Pancreas (tissue), 10 donors: Measurements from ENCODE around the gene ISLR. TPM values are rescaled to one million over a fixed set of nuclear protein-coding genes. Genes with fewer than 3 reads are reported as not detected.

Source experiments
- ATAC-seq, 4 donors: fragments of 200-7000 bp; cut with Tn5 transposase; one replicate each; pipeline versions ENCODE4 v1.8.0 to v1.9.1; 2020; ENCODE audit warnings: mild to moderate bottlenecking in 4 of 4, moderate library complexity in 4 of 4
- DNase-seq, 6 donors: peaks; one replicate each; pipeline ENCODE4 v3.0.0-alpha.2; 2020
- FAIRE-seq: peaks from 2 replicates; lab custom pipeline; 2012; peaks lifted over from hg19 to GRCh38; lab: Jason Lieb, UNC
- H3K27ac ChIP-seq, 4 donors: fragments of 200-600 bp; sonication (generic); 1 replicate in 3 of 4; 2 replicates in 1 of 4; pipeline versions ENCODE4 v1.5.0 to v1.8.0; 2020
- H3K27me3 ChIP-seq, 4 donors: fragments of 200-600 bp; one replicate each; pipeline ENCODE4 v1.8.0; 2021
- H3K36me3 ChIP-seq, 3 donors: fragments of 200-600 bp; sonication (generic) in 1 of 3; one replicate each; pipeline versions ENCODE4 v1.5.0 to v1.8.0; 2020 to 2021
- H3K4me1 ChIP-seq, 3 donors: fragments of 200-600 bp; one replicate each; pipeline ENCODE4 v1.8.0; 2021
- H3K4me3 ChIP-seq, 4 donors: fragments of 200-600 bp; sonication (generic) in 2 of 4; one replicate each; pipeline versions ENCODE4 v1.5.0 to v1.8.0; 2020 to 2021
- H3K9me3 ChIP-seq, 4 donors: fragments of 200-600 bp; one replicate each; pipeline ENCODE4 v1.8.0; 2021
- CTCF ChIP-seq, 4 donors: fragments of 200-600 bp; sonication (generic) in 3 of 4; IDR thresholded peaks; one replicate each; pipeline versions ENCODE4 v1.5.0 to v1.8.0; 2021; ENCODE audit warnings: antibody characterized with exemption in 4 of 4
- WGBS, 2 donors: extraction: QIAGEN DNeasy Blood & Tissue Kit; methylation state at CpG; one replicate each; pipeline ENCODE4 v1.1.7; 2013; 5-methylcytosine and 5-hydroxymethylcytosine counted together
- intact Hi-C, 3 donors: fragments of 100-400 bp; cut with DNase I; formaldehyde crosslinking; loops; one replicate each; pipeline versions ENCODE4 v1.11.1 to v1.14.2; 2022
- polyA plus RNA-seq, 2 donors: library from polyadenylated mRNA; stranded (reverse); fragments of 200-250 nt; gene quantifications; one replicate each; pipeline ENCODE4 v1.2.3, GENCODE V29; 2013
- total RNA-seq, 6 donors: library from RNA; stranded (reverse); fragmentation: NEBNext Ultra II Directional in 4 of 6; extraction: Animal tissue kit (Norgen Biotek cat#: 25700) in 4 of 6; gene quantifications; one replicate each; pipeline versions ENCODE4 v1.2.1 to v1.2.4, GENCODE V29; 2021 to 2023
- donor health status: healthy with polysubstance abuse.
- donor health status: DM: no; HTN: no; CAD: no; lungs with moderate emphysema.
- donor health status: DM: no; HTN: no; CAD: no.
- donor health status: control.
- donor health status: control.
- donor health status: Bipolar disorder and iron deficiency.
- donor health status: DM: yes; HTN: yes; CAD: no.
- donor health status: DM: no; HTN: no; CAD: no.
- donor health status: DM: no; HTN: no; CAD: no.
- donor health status: DM: yes; HTN: yes; CAD: no.

Gene ISLR
- total RNA-seq (10 to 100 TPM in 1 of 6 donors, 1 to 10 TPM in 5; 1.5 to 29.4 (median 3.2) TPM), polyA plus RNA-seq (1 to 10 TPM; 3.1 to 3.6 TPM)

GRCh38 chr15:74173380-74174218 lies at the start of gene ISLR:
Gene ISLR (plus strand): TSS chr15:74173710. CDS start chr15:74174859, 1,149 bp downstream.
- Histone ChIP-seq H3K9me3 (no peaks in the 10 kb centered on the region), H3K4me1 (no peaks in the 10 kb centered on the region), H3K4me3 (no peak within 1 kb of the TSS), H3K36me3 (no peaks in the 10 kb centered on the region), H3K27me3 (no peaks in the 10 kb centered on the region), H3K27ac (peak within 1 kb of the TSS in 1 of 4 donors; percentile 46)
- ATAC-seq, result peak in 3 of 4 donors; percentile 31 to 46 (median 34)
- no peak for TF ChIP-seq CTCF (IDR thresholded peaks at IDR 0.05)
- no peak for FAIRE-seq
- peak in 2 of 6 donors; percentile 48 to 56 for DNase-seq
- intact Hi-C loops, result no loop called here
- WGBS, 2 donors, result 57 to 66% methylated on average over 19 to 20 of the region's 20 CpGs

- 52 to 58% methylated on average over 3 of the region's 3 CpGs for WGBS, 2 donors
- no peak for ATAC-seq
- Histone ChIP-seq H3K9me3 (no peaks in the 10 kb centered on the region), H3K4me1 (peaks cover 0 to 7% (median 4%) of the 10 kb centered on the region in 3 donors), H3K27me3 (peaks cover 0 to 8% (median 4%) of the 10 kb centered on the region in 4 donors), H3K27ac (no peak overlapping the region), H3K4me3 (no peak overlapping the region), H3K36me3 (no peaks in the 10 kb centered on the region)
- DNase-seq, result no peak
- intact Hi-C loops, result loop anchor here (5.0 to 10.0 kb wide), 3 partner anchors 183 to 198 kb away; no protein-coding TSS in a partner anchor
- no peak for TF ChIP-seq CTCF (IDR thresholded peaks at IDR 0.05)
- no peak for FAIRE-seq
Observed at GRCh38 chr15:74124196-74124595, 49.3 kb upstream of the ISLR start.

GRCh38 chr15:74124759-74125158 lies 48.8 kb upstream of the ISLR start:
- intact Hi-C loops, result loop anchor here (5.0 to 10.0 kb wide), 3 partner anchors 183 to 198 kb away; no protein-coding TSS in a partner anchor
- no peak overlapping the region for H3K27ac ChIP-seq
- peaks cover 0 to 7% (median 4%) of the 10 kb centered on the region in 3 donors for H3K4me1 ChIP-seq
- FAIRE-seq, result no peak
- no peak for TF ChIP-seq CTCF (IDR thresholded peaks at IDR 0.05)
- peaks cover 0 to 8% (median 4%) of the 10 kb centered on the region in 4 donors for H3K27me3 ChIP-seq
- no peak for ATAC-seq
- 38 to 47% methylated on average over 7 of the region's 7 CpGs for WGBS, 2 donors
- H3K9me3 ChIP-seq, result no peaks in the 10 kb centered on the region
- no peaks in the 10 kb centered on the region for H3K36me3 ChIP-seq
- H3K4me3 ChIP-seq, result no peak overlapping the region
- DNase-seq, result no peak

- Histone ChIP-seq H3K4me3 (peak overlapping the region in 1 of 4 donors; percentile 36), H3K9me3 (no peaks in the 10 kb centered on the region), H3K4me1 (peaks cover 0 to 7% (median 4%) of the 10 kb centered on the region in 3 donors), H3K27me3 (peaks cover 0 to 22% (median 4%) of the 10 kb centered on the region in 4 donors), H3K36me3 (no peaks in the 10 kb centered on the region), H3K27ac (no peak overlapping the region)
- 7% methylated on average over 42 to 44 of the region's 44 CpGs for WGBS, 2 donors
- peak; percentile 93 to 97 (median 97) for TF ChIP-seq CTCF (IDR thresholded peaks at IDR 0.05)
- intact Hi-C loops, result loop anchor here in 2 of 3 donors (5.0 to 10.0 kb wide), 2 partner anchors 180 to 187 kb away; no protein-coding TSS in a partner anchor
- FAIRE-seq (no peak), ATAC-seq (peak; percentile 94 to 99 (median 98)), DNase-seq (peak; percentile 68 to 100 (median 88))
Observed at GRCh38 chr15:74127255-74127953, 46.1 kb upstream of the ISLR start.
